T-helper 2 cell (primary cell): ENCODE data around the gene TAF1D.
A peak's percentile ranks its signal among the peaks of the same experiment; 100 is the strongest.
"Not testable (repeated sequence)": the region's sequence is repeated elsewhere in the genome, so short reads cannot be mapped to it uniquely, and the experiment has no call there.

Experiments used
- DNase-seq, 5 experiments: peaks; one replicate each; pipeline versions ENCODE4 v3.0.0 to v3.0.0-alpha.2; 2012 to 2022
- total RNA-seq, 2 donors: gene quantifications; one replicate each; lab custom pipeline; 2026; lab: John Stamatoyannopoulos, UW

TAF1D gene
- 157 to 159 reads per million in 2 donors for total RNA-seq

DNA sequence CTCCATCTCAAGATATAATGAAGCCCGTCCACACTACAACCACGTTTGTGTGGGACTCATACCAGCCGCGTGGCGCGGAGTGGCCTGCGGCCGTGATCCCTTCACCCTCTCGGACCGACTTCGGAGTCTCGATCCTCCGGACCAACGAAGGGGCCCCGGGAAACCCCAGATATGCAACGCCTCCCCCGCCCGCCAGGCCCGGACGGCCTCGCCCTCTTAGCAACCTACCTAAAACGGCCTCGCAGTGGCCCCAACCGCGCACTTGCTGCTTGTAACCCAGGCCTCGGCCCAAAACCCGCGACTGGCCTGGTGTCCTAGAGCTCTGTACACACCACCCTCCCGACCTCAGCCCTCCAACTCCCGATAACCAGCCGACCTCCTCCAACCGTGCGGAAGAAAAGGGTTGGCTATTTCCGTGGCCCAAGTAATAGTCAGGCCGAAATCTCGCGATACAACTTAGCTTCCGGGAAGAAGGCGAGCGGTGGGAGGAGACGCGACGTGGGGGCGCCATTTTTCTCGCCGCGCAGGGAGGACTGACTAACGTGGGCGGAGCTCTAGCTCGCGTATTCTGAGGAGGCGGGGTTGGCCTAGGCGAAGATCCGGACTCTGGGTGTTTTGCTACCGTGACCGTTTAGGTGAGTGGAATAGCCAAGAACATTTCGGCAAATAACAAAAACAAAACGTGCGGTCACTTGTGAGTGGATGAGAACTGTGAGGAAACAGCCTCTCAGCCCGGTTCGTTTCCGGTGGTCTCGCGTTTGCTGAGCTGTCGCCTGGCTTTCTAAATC is at the start of gene TAF1D, which contains the start of gene C11orf54:
Gene TAF1D, minus strand, starts transcription at position 402 of the 788 bp plus-strand sequence. CDS start 2,191 bp downstream, outside the sequence.
Gene C11orf54, plus strand, starts transcription at position 579 of the 788 bp plus-strand sequence. CDS start 5,722 bp downstream, outside the sequence.
- DNase-seq: peak; percentile 88 to 98 (median 95)

DNA sequence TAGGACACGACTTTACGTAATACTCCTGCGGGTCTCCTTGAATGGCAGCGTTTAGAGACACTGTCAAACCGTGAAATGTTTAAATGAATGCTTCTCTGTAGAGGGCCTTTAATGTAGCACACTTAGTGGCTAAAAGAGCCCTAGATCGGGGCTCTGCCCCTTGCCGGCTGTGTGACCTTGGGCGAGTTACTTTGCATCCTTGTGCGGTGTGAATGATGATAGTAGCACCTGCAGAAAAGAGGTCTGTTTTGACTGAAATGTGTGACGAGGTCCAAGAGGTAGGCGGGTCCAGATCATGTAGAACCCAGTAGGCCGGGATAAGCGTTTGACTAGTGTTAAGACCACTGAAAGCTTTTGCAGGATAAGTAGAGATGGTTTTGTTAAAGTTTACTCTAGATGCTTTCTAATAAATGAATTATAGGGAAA is 43.7 kb upstream of the TAF1D start:
- peak in 1 of 5 experiments; percentile 3 for DNase-seq

DNA sequence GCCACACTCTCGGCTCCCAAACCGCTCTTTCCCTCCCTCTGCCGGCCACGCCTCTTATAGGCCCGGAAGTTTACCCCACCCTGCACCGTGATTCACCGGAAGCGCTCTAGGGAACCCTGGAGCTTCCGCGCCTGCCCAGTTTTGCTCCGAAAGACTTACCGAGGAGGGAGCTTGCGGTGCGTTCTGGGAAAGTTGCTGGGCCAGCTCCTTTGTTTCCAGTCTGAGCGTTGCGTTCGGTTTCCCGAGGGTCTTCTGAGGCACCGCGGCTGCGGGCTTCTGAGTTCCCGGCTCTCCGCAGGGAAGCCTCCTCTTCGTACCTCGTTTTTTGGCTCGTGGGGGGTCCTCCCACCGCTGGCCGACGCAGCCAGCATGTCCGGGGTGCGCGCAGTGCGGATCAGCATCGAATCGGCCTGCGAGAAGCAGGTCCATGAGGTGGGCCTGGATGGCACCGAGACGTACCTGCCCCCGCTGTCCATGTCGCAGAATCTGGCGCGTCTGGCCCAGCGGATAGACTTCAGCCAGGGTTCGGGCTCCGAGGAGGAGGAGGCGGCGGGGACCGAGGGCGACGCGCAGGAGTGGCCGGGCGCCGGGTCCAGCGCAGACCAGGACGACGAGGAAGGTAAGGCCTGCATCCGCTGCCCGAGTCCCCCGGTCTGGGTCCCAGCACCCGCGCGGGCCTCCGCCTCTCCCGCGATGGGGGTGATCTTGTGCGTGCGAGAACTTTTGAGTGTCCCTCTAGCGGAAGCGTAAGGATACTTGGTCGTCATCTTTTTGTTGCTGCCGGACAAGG is 43.0 kb upstream of the TAF1D start, which contains the start of gene MED17:
Gene MED17, plus strand, starts transcription at position 138 of the 790 bp plus-strand sequence. Its CDS starts 232 bp downstream, at position 370.
- peak; percentile 69 to 93 (median 83) for DNase-seq

GRCh38 chr11:93783765-93784144 is 42.5 kb upstream of the TAF1D start:
- no peak for DNase-seq

DNA sequence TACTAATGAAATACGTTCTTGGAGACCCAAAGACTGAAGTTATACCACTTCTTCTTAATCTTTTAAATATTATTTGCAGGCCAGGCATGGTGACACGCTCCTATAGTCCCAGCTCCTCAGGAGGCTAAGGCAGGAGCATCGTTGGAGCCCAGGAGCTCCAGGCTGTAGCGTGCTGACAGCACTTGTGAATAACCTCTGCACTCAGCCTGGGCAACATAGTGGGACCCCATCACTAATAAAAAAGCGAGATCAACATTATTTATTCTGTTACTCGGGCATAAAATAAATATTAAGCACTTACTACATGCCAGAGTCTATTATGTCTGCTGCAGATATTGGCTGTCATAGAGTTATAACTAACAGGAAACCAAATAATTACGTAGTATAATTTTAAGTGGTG is 42.1 kb upstream of the TAF1D start:
- no peak for DNase-seq

DNA sequence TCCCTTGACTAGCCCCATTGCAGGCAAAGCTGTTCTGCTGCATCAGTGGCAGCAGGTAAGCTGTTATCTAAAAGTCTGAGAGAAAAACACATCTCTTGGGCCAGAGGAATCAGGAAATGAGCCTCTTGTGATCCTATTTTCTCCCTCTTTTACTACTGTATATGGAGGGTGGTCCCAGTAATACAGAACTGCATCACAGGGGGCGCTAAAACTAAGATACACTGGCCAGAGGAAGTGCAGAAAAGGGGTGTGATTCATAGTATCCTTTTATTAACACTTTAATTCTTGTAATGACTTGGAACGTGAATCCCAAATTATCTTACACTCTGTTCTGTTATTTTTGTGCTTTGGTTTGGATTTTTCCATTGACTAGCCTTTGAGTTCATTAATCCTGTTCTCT is 34.0 kb upstream of the TAF1D start:
- peak in 1 of 5 experiments; percentile 4 for DNase-seq

GRCh38 chr11:93774560-93774959 is 33.3 kb upstream of the TAF1D start:
- DNase-seq: not testable (repeated sequence)

GRCh38 chr11:93773601-93774200 is 32.4 kb upstream of the TAF1D start:
- DNase-seq: no peak

DNA sequence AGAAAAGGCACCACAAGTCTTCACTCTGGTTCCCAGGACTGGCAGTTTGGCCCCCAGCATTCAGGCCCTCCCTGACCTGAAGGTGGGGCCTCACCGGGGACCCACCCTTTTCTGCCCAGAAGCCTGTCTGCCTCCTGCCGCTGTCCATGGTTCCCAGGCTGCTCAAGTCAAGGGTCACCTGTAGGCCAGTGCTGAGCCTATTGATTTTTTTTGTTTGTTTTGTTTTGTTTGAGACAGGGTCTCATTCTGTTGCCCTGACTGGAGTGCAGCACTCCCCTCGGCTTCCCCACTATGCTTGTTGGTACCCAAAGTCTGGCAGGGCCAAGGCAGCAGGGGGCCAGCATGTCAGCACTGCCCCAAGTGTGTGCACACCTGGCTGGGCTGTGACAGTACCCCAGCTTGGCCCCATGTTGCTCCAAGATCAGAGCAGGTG is 31.8 kb upstream of the TAF1D start:
- no peak for DNase-seq

DNA sequence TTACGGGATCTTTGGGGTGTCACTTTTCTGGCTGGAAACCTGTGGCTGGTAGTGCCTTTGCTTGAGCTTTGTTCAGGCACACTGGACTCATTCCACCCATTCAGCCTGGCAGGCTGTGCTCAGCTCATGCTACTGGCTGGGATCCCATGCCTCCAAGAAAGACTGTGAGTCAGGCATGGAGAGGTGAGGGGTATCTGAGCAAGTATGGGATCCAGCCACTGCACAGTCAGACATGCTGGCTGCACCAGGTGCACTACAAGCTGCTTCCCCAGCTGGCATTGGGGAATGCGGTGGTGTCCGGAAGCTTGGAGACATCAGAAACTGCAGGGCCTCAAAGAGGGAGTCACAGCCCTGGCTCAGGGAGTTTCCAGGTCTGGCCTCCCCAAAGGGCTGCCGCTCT is 30.8 kb upstream of the TAF1D start:
- no peak for DNase-seq

DNA sequence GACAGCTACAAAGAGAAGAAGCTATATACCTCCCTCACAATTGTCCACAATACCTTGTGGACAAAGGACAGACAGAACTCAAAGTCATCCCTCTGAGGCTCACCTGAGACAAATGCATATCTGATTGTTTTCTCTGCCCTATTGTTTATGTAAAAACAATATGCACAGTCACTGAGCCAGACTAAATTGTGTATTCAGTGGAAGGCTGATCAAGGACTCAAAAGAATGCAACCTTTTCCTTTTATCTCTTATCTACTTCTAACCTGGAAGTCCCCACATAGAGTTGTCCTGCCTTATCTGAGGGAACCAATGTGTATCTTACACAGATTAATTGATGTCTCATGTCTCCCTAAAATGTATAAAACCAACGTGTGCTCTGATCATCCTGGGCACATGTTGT is 28.9 kb upstream of the TAF1D start:
- no peak for DNase-seq

GRCh38 chr11:93767018-93767417 is 25.7 kb upstream of the TAF1D start:
- DNase-seq: no peak

DNA sequence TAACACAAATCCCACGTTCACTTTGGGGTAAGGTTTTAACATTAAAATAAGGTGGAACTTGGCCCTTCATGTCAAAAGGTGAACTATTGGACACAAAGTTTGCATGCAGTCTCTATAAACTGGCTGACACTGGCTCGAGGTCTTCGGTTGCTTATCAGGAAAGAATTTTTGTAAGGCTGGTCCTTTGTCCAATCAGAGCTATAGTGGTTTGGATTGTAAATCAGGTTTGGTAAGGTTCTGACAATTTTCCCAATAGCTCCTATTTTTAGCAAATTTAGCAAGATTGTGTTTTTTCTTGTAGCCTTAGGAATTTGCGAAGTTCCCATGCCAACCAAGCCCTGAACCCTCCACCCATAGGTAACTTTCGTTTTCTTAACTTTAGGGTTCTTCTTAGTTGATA is 25.2 kb upstream of the TAF1D start:
- DNase-seq: no peak

DNA sequence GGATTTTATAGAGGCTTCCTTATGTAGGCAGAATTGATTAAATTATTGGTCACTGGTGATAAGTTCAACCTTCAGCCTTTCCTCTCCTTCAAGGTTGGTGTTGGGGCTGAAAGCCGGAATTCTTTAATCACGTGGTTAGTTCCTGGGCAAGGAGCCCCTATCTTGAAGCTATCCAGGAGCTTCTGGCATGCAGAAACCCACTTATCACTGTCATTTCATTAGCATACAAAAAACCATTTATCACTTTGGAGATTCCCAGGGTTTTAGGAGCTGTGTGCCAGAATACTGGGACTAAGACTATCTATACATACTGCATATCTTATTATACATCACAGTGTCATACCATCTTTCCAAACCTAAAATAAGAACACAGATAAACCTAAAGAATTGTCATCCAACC is 24.3 kb upstream of the TAF1D start:
- DNase-seq: no peak

DNA sequence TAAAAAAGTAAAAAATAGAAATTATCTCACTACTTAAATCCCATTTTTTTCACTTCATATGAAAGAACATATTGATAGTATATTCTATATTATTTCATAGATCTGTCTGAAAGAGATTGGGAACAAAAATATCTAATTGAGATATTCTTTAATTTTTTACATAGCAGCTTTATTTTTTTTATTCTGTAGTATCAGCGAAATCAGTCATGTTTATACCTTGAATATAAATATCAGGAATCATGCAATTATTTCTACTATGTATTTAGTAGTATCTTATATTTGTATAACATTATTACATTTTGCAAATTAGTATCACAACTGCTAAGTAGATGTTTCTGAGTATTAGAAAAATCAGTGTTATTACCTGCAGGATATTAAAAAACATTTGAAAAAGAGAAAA is 20.6 kb upstream of the TAF1D start:
- no peak for DNase-seq

- not testable (repeated sequence) for DNase-seq
These were observed 17.8 kb upstream of the TAF1D start for GRCh38 chr11:93759123-93759522.

GRCh38 chr11:93757924-93758865 is 16.9 kb upstream of the TAF1D start:
- DNase-seq: no peak

DNA sequence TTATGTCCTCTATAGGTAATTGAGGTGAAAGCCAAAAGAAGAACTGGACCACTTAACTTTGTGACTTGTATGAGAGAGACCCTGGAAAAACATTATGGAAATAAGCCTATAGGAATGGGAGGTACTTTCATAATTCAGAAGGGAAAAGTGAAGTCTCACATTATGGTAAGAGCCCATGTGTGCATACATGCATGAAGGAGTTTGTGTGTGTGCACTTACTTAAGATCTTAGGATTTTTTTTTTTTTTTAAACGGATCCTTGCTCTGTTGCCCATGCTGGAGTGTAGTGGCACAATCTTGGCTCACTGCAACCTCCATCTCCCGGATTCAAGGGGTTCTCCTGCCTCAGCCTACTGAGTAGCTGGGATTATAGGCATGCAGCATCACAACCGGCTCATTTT is 16.0 kb upstream of the TAF1D start:
- no peak for DNase-seq

- no peak for DNase-seq
These were observed 15.5 kb upstream of the TAF1D start for GRCh38 chr11:93756748-93757147.

GRCh38 chr11:93753241-93753640 is 11.9 kb upstream of the TAF1D start:
- no peak for DNase-seq

- no peak for DNase-seq
These were observed 9.7 kb upstream of the TAF1D start for GRCh38 chr11:93751001-93751400.

DNA sequence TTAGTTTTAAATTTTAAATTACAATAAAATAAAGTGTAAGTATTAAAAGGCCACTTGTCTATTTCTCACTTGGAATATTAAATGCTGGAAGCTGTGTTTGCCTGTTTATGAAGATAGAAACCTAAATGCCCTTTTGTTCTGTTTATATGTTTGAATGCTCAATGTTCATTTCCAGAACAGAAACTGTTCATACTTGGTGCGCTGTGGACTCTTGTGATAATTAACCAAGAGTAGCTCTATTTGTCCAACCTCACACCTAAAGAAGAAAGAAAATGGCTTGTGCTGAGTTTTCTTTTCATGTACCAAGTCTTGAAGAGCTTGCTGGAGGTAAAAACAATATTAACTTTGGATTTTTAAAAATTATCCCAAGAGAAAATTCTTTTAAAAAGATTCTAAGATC is 5.8 kb upstream of the TAF1D start:
- DNase-seq: no peak
